GM12878 (cell line): Measurements from ENCODE around the gene RGR. TPM values are rescaled to one million over a fixed set of nuclear protein-coding genes. Genes with fewer than 3 reads are reported as not detected.
"Not testable (repeated sequence)": the region's sequence is repeated elsewhere in the genome, so short reads cannot be mapped to it uniquely, and the experiment has no call there.

Experiments
- ATAC-seq: fragments of 200-7000 bp; cut with Tn5 transposase; 3 replicates; pipeline ENCODE4 v1.9.1; 2020; ENCODE audit warnings: mild to moderate bottlenecking, moderate library complexity
- BruUV-seq: library from RNA; stranded (reverse); fragments of 400-500 nt; replicated peaks from 2 replicates; lab custom pipeline; 2021; lab: Mats Ljungman, UMichigan
- CTCF ChIA-PET: fragments of 300-600 bp; sonication (Branson Sonifier 250); formaldehyde crosslinking; extraction: SDS; loops from one replicate; lab custom pipeline; 2021; ENCODE audit warnings: inconsistent platforms; lab: Yijun Ruan, JAX
- POLR2A ChIA-PET: fragments of 350-600 bp; formaldehyde crosslinking; extraction: SDS; loops from one replicate; lab custom pipeline; 2021; ENCODE audit warnings: inconsistent platforms; lab: Charles Lee
- RAD21 ChIA-PET: fragments of 300-600 bp; sonication (Branson Sonifier 250); formaldehyde crosslinking; loops from one replicate; lab custom pipeline; 2023; ENCODE audit warnings: antibody characterized with exemption; ENCODE audit not compliant: unreplicated experiment; lab: Charles Lee
- SMC1A ChIA-PET: fragments of 300-600 bp; sonication (Branson Sonifier 250); formaldehyde crosslinking; loops from one replicate; lab custom pipeline; 2023; ENCODE audit not compliant: unreplicated experiment, uncharacterized antibody; lab: Charles Lee
- DNase-seq: peaks from one replicate; pipeline ENCODE4 v3.0.0-alpha.2; 2011; ENCODE audit warnings: low read depth, low spot score
- FAIRE-seq: peaks from 3 replicates; lab custom pipeline; 2011; peaks lifted over from hg19 to GRCh38; lab: Jason Lieb, UNC
- H2AFZ ChIP-seq: 2 replicates; pipeline ENCODE4 v1.6.0; 2011; ENCODE audit warnings: low read depth, low read length, control low read depth; ENCODE audit not compliant: control insufficient read depth
- H3K27ac ChIP-seq: 2 replicates; pipeline ENCODE4 v1.5.1; 2011; ENCODE audit warnings: control low read depth; ENCODE audit not compliant: control insufficient read depth, insufficient read depth
- H3K27me3 ChIP-seq, 2 experiments: replicated peaks in 1 of 2; 2 replicates each; pipeline versions ENCODE4 v1.6.0 to v1.6.1; 2011; ENCODE audit warnings: low read length in 1 of 2; ENCODE audit not compliant: control insufficient read depth in 2 of 2, insufficient read depth in 2 of 2
- H3K36me3 ChIP-seq, 2 experiments: 2 replicates each; pipeline ENCODE4 v1.5.1; 2011; ENCODE audit warnings: low read length in 1 of 2; ENCODE audit not compliant: control insufficient read depth in 2 of 2, insufficient read depth in 2 of 2
- H3K4me1 ChIP-seq: 2 replicates; pipeline ENCODE4 v1.6.1; 2011; ENCODE audit warnings: mild to moderate bottlenecking, low read length, moderate library complexity, mixed read lengths; ENCODE audit not compliant: control insufficient read depth, insufficient read depth
- H3K4me2 ChIP-seq: 2 replicates; pipeline ENCODE4 v1.6.0; 2011; ENCODE audit warnings: control low read depth; ENCODE audit not compliant: control insufficient read depth, insufficient read depth
- H3K4me3 ChIP-seq: fragments of 200-600 bp; sonication (generic); 2 replicates; pipeline ENCODE4 v1.5.1; 2016
- H3K79me2 ChIP-seq: 2 replicates; pipeline ENCODE4 v1.6.0; 2011; ENCODE audit warnings: low read length; ENCODE audit not compliant: control insufficient read depth, insufficient read depth
- H3K9ac ChIP-seq: 2 replicates; pipeline ENCODE4 v1.8.0; 2011; ENCODE audit warnings: low read length, control low read depth, mixed read lengths; ENCODE audit not compliant: control insufficient read depth, insufficient read depth
- H3K9me3 ChIP-seq: replicated peaks from 3 replicates; pipeline ENCODE4 v1.5.1; 2011; ENCODE audit warnings: mild to moderate bottlenecking, low read length; ENCODE audit not compliant: control insufficient read depth, insufficient read depth
- H4K20me1 ChIP-seq: 2 replicates; pipeline ENCODE4 v1.6.0; 2011; ENCODE audit not compliant: control insufficient read depth, insufficient read depth
- CREB1 ChIP-seq: IDR thresholded peaks from 2 replicates; pipeline ENCODE4 v1.6.1; 2012; ENCODE audit warnings: low read depth, mild to moderate bottlenecking, inconsistent platforms
- DPF2 ChIP-seq: fragments of 450-650 bp; IDR thresholded peaks from 2 replicates; pipeline ENCODE4 v1.6.1; 2017; ENCODE audit warnings: mild to moderate bottlenecking
- E4F1 ChIP-seq: fragments of 450-650 bp; IDR thresholded peaks from 2 replicates; pipeline ENCODE4 v1.6.1; 2018; ENCODE audit warnings: borderline replicate concordance, mild to moderate bottlenecking; ENCODE audit not compliant: partially characterized antibody
- FOXK2 ChIP-seq: fragments of 450-650 bp; IDR thresholded peaks from 2 replicates; pipeline ENCODE4 v1.6.1; 2017; ENCODE audit warnings: mild to moderate bottlenecking, moderate library complexity
- MYC ChIP-seq: IDR thresholded peaks from 2 replicates; pipeline ENCODE4 v1.6.1; 2011; ENCODE audit warnings: mild to moderate bottlenecking, low read length, moderate library complexity, inconsistent platforms; ENCODE audit not compliant: insufficient read depth, insufficient replicate concordance, insufficient read length, severe bottlenecking
- NBN ChIP-seq: fragments of 450-650 bp; IDR thresholded peaks from 2 replicates; pipeline ENCODE4 v1.6.1; 2016
- RBBP5 ChIP-seq: fragments of 200-600 bp; sonication (generic); conservative IDR thresholded peaks from 2 replicates; pipeline ENCODE4 v1.6.1; 2016
- SP1 ChIP-seq: IDR thresholded peaks from one replicate; pipeline ENCODE4 v1.6.1; 2011; ENCODE audit warnings: low read depth, low read length
- TCF7 ChIP-seq: IDR thresholded peaks from 2 replicates; pipeline ENCODE4 v1.6.1; 2014; ENCODE audit warnings: antibody characterized with exemption, borderline replicate concordance
- ZBED1 ChIP-seq: IDR thresholded peaks from 2 replicates; pipeline ENCODE4 v1.6.1; 2016; ENCODE audit warnings: borderline replicate concordance
- ZNF384 ChIP-seq: IDR thresholded peaks from 2 replicates; pipeline ENCODE4 v1.6.1; 2012; ENCODE audit warnings: low read depth, mild to moderate bottlenecking, low read length, improper control_type of control experiment, borderline replicate concordance
- WGBS: methylation state at CpG from one replicate; pipeline ENCODE4 v1.1.6; 2016; ENCODE audit warnings: low lambda C conversion rate; ENCODE audit not compliant: insufficient replicate concordance, insufficient coverage; ENCODE audit errors: missing lambda C conversion rate; 5-methylcytosine and 5-hydroxymethylcytosine counted together
- in situ Hi-C: fragments of 300-500 bp; cut with MboI; formaldehyde crosslinking; loops from 9 replicates; pipeline ENCODE4 v1.14.3; 2018; ENCODE audit warnings: mixed read lengths
- intact Hi-C: fragments of 100-400 bp; cut with micrococcal nuclease; formaldehyde crosslinking; loops from one replicate; pipeline ENCODE4 v1.14.2; 2022; ENCODE audit not compliant: unreplicated experiment
- polyA plus RNA-seq, 11 experiments: library from polyadenylated mRNA; depleted of rRNA in 4 of 11; unstranded in 6 of 11; stranded (reverse) in 5 of 11; fragments of >200 nt; fragmentation: Nextera tagmentation in 4 of 11; fragmentation: Illumina TruSeq in 1 of 11; extraction: Ambion mirVana in 4 of 11; extraction: Trizol in 1 of 11; gene quantifications; 1 replicate in 1 of 11; 2 replicates in 10 of 11; pipeline versions ENCODE4 v1.2.1 to v1.2.3, GENCODE V29; 2011 to 2016; ENCODE audit warnings: inconsistent platforms in 2 of 11, missing spikeins in 2 of 11, low read depth in 1 of 11
- total RNA-seq, 4 experiments: library from RNA; depleted of rRNA in 3 of 4; stranded (reverse); fragments of >200 nt in 3 of 4; fragmentation: Illumina TruSeq in 1 of 4; extraction: Trizol in 1 of 4; gene quantifications; 2 replicates each; pipeline versions ENCODE4 v1.2.1 to v1.2.3, GENCODE V29; 2013 to 2021
- TF ChIP-seq, protein P1 (sequence below): IDR thresholded peaks from 2 replicates; pipeline ENCODE4 v1.6.1; 2012; ENCODE audit warnings: low read depth, low read length, improper control_type of control experiment

The RGR gene
- total and polyA plus RNA-seq, 10 of the 15 experiments (the other 5 are each of a cell fraction or from before 2014, with no cell fraction given): not detected

- no peaks in the 10 kb centered on the region for H3K79me2 ChIP-seq
- ATAC-seq (no peak), FAIRE-seq (no peak), DNase-seq (no peak)
- ChIA-PET POLR2A (no interaction called here), SMC1A (no interaction called here), RAD21 (no interaction called here), CTCF (interaction anchor here (0.5 to 1.6 kb wide), 2 partner anchors 159 to 1640 kb away, joined by 3 to 4 read pairs; no protein-coding TSS in a partner anchor)
- TF ChIP-seq E4F1 (no peak), ZNF384 (no peak), CREB1 (no peak), NBN (no peak), SP1 (no peak), RBBP5 (no peak), ZBED1 (no peak), FOXK2 (no peak), DPF2 (no peak), MYC (no peak), TCF7 (no peak)
- TF ChIP-seq, protein P1, sequence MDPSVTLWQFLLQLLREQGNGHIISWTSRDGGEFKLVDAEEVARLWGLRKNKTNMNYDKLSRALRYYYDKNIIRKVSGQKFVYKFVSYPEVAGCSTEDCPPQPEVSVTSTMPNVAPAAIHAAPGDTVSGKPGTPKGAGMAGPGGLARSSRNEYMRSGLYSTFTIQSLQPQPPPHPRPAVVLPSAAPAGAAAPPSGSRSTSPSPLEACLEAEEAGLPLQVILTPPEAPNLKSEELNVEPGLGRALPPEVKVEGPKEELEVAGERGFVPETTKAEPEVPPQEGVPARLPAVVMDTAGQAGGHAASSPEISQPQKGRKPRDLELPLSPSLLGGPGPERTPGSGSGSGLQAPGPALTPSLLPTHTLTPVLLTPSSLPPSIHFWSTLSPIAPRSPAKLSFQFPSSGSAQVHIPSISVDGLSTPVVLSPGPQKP: no peak
- H3K4me1 ChIP-seq: no peaks in the 10 kb centered on the region
- in situ Hi-C loops (no loop called here), intact Hi-C loops (no loop called here)
- WGBS: 0% methylated on average over 1 of the region's 1 CpG
- no peak overlapping the region for H3K4me2 ChIP-seq
- no peaks in the 10 kb centered on the region for H3K9me3 ChIP-seq
- H3K27ac ChIP-seq: no peak overlapping the region
- no peaks in the 10 kb centered on the region for H4K20me1 ChIP-seq
- no peaks in the 10 kb centered on the region for H3K36me3 ChIP-seq
- H2AFZ ChIP-seq: no peak overlapping the region
- BruUV-seq: no TSS peak
- H3K4me3 ChIP-seq: no peak overlapping the region
- no peak overlapping the region for H3K9ac ChIP-seq
- H3K27me3 ChIP-seq: peaks cover 0 to 2% of the 10 kb centered on the region in 2 experiments; a peak in 2 of 4 replicates
These were observed 25.9 kb downstream of the RGR start for GRCh38 chr10:84270708-84271107.

GRCh38 chr10:84279876-84280475, 35.1 kb downstream of the RGR start:
- H4K20me1 ChIP-seq, H3K9ac ChIP-seq, in situ Hi-C loops, SMC1A ChIA-PET, H3K4me2 ChIP-seq, H3K27me3 ChIP-seq, RAD21 ChIA-PET, FAIRE-seq, H3K27ac ChIP-seq, ATAC-seq, DNase-seq, H3K79me2 ChIP-seq, H2AFZ ChIP-seq, H3K4me3 ChIP-seq, intact Hi-C loops, H3K9me3 ChIP-seq, H3K4me1 ChIP-seq, BruUV-seq, POLR2A ChIA-PET, H3K36me3 ChIP-seq: not testable (repeated sequence)
- WGBS: 71% methylated on average over 27 of the region's 31 CpGs
- CTCF ChIA-PET: interaction anchor here (1.0 kb wide), 2 partner anchors 14 to 72 kb away, joined by 3 to 4 read pairs; no protein-coding TSS in a partner anchor
